SJCRH30 (cell line): Measurements from ENCODE around the gene NUCB2. TPM values are rescaled to one million over a fixed set of nuclear protein-coding genes. Genes with fewer than 3 reads are reported as not detected.

Experiments used
- DNase-seq, 2 experiments: peaks; one replicate each; pipeline ENCODE4 v3.0.0-alpha.2; 2015 to 2020
- H3K27ac ChIP-seq: fragments of 250-450 bp; sonication (Bioruptor Pico); 2 replicates; pipeline ENCODE4 v1.5.1; 2020; ENCODE audit warnings: mild to moderate bottlenecking, moderate library complexity
- H3K27me3 ChIP-seq: fragments of 250-450 bp; sonication (Bioruptor Pico); 2 replicates; pipeline ENCODE4 v1.5.1; 2020; ENCODE audit warnings: mild to moderate bottlenecking, moderate library complexity
- H3K36me3 ChIP-seq: fragments of 250-450 bp; sonication (Bioruptor Pico); 2 replicates; pipeline ENCODE4 v1.5.1; 2020; ENCODE audit warnings: mild to moderate bottlenecking, moderate library complexity
- H3K4me1 ChIP-seq: fragments of 250-450 bp; sonication (Bioruptor Pico); 2 replicates; pipeline ENCODE4 v1.5.1; 2020; ENCODE audit warnings: mild to moderate bottlenecking, moderate library complexity
- H3K4me3 ChIP-seq: fragments of 250-450 bp; sonication (Bioruptor Pico); 2 replicates; pipeline ENCODE4 v1.5.1; 2020; ENCODE audit warnings: mild to moderate bottlenecking, moderate library complexity
- H3K9me3 ChIP-seq: fragments of 250-450 bp; sonication (Bioruptor Pico); replicated peaks from 2 replicates; pipeline ENCODE4 v1.5.1; 2020; ENCODE audit warnings: mild to moderate bottlenecking, moderate library complexity
- total RNA-seq: library from RNA; depleted of rRNA; stranded (reverse); fragments of >200 nt; shearing (Covaris generic); gene quantifications from 2 replicates; pipeline ENCODE4 v1.2.3, GENCODE V29; 2014

NUCB2 gene
- total RNA-seq, 1 experiment from 2014 or later: 32.6 TPM

DNA sequence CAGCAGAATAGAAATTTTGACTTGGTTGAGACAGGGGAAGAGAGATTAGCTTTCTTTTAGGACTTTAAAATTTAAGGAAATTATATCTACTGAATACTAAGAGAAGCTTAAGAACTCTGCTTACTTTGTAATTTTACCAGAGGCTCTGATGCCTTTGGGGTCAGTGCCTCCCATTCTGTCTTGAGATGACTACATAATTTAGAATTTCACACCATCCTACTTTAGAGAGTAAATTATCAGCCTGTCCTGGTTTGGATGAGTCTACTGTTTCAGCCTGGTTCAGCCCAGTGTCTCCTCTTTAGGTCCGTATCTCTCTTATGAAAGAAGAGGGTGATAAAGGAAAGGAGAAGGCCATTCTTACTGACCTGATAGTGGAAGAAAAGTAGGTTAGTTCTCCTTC lies 9.8 kb downstream of the NUCB2 start:
- H3K27ac ChIP-seq: no peak overlapping the region
- H3K27me3 ChIP-seq: no peaks in the 10 kb centered on the region
- no peaks in the 10 kb centered on the region for H3K9me3 ChIP-seq
- H3K4me1 ChIP-seq: no peaks in the 10 kb centered on the region
- DNase-seq: no peak
- H3K4me3 ChIP-seq: no peak overlapping the region
- no peaks in the 10 kb centered on the region for H3K36me3 ChIP-seq

GRCh38 chr11:17287058-17287457 lies 10.5 kb downstream of the NUCB2 start:
- Histone ChIP-seq H3K9me3 (no peaks in the 10 kb centered on the region), H3K27ac (no peak overlapping the region), H3K27me3 (no peaks in the 10 kb centered on the region), H3K4me3 (no peak overlapping the region), H3K4me1 (no peaks in the 10 kb centered on the region), H3K36me3 (no peaks in the 10 kb centered on the region)
- no peak for DNase-seq

DNA sequence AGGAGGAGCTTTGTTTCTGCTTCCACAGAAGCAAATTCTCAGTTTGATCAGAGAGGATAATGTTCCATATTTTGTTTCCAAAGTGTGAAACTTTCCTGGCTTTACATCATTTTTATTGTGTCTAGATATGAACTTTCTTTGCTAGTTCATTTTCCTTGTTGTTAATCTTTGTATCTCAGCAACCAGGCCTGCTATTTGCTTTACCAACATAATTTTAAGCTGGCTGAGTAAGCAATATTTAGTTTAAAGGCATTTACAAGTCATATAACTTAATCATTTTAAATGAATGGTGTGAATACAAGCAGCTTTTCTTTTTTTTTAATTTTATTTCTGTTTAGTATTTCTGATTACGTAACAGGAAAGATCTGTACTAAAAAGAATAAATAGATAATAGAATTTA lies 15.2 kb downstream of the NUCB2 start:
- no peak overlapping the region for H3K27ac ChIP-seq
- H3K27me3 ChIP-seq: no peaks in the 10 kb centered on the region
- H3K9me3 ChIP-seq: no peaks in the 10 kb centered on the region
- no peak overlapping the region for H3K4me3 ChIP-seq
- no peaks in the 10 kb centered on the region for H3K4me1 ChIP-seq
- no peaks in the 10 kb centered on the region for H3K36me3 ChIP-seq
- DNase-seq: no peak

DNA sequence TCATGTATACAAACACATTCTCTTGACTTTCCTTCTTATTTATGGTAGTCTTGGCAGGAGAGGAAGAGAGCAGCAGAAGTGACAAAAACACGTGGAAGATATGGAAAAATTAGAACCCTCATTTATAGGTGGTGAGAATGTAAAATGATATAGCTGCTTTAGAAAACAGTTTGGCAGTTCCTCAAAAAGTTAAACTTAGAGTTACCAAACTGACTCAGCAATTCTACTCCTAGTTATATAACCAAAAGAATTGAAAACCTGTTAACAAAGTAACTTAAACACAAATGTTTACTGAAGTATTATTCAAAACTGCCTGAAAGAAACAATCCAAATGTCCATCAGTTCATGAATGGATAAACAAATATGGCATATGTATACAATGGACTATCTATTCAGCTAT lies 16.8 kb downstream of the NUCB2 start:
- Histone ChIP-seq H3K27ac (no peak overlapping the region), H3K9me3 (no peaks in the 10 kb centered on the region), H3K36me3 (0 out of 2 replicates have a peak, but pooled peaks cover 2% of the 10 kb centered on the region), H3K4me1 (no peaks in the 10 kb centered on the region), H3K27me3 (no peaks in the 10 kb centered on the region), H3K4me3 (no peak overlapping the region)
- DNase-seq: no peak

- Histone ChIP-seq H3K27ac (no peak overlapping the region), H3K36me3 (0 out of 2 replicates have a peak, but pooled peaks cover 2% of the 10 kb centered on the region), H3K4me1 (no peaks in the 10 kb centered on the region), H3K27me3 (no peaks in the 10 kb centered on the region), H3K4me3 (no peak overlapping the region), H3K9me3 (no peaks in the 10 kb centered on the region)
- no peak for DNase-seq
These were observed 17.5 kb downstream of the NUCB2 start for GRCh38 chr11:17294033-17294432.

DNA sequence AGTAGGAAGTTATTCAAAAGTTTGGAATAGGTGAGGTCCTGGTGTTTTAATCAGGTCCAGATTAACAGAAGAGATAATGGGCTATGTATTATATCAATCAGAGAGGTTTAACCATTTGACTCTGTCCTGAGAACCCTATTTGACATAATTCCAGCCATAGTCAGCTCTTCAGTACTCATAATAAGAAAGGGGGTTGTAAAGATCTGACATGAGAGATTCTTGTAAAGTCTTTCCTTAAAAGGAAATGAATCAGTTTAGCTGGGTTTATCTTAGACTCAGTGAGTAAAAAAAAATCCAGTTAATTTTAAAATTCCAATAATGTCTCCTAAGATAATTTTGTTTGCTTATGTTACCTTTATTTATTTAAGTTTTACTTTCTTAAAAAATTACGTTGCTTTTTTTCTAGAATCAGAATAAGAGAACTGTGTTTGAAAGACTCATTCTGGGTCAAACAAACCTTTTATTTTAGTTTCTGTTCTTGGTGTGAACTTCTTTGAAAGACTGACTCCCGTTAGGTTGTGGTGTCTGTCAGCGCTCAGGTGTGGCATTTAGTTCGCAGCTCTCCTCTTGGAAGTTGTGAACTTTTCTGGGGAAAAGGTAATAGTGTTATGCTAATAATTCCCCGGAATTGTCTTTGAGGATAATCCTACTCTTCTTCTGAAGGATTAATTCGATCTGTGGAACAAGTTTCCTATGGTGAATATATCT lies 20.5 kb downstream of the NUCB2 start:
- no peak overlapping the region for H3K4me3 ChIP-seq
- no peak overlapping the region for H3K27ac ChIP-seq
- H3K27me3 ChIP-seq: no peaks in the 10 kb centered on the region
- no peak for DNase-seq
- 0 out of 2 replicates have a peak, but pooled peaks cover 2% of the 10 kb centered on the region for H3K36me3 ChIP-seq
- no peaks in the 10 kb centered on the region for H3K9me3 ChIP-seq
- H3K4me1 ChIP-seq: no peaks in the 10 kb centered on the region

DNA sequence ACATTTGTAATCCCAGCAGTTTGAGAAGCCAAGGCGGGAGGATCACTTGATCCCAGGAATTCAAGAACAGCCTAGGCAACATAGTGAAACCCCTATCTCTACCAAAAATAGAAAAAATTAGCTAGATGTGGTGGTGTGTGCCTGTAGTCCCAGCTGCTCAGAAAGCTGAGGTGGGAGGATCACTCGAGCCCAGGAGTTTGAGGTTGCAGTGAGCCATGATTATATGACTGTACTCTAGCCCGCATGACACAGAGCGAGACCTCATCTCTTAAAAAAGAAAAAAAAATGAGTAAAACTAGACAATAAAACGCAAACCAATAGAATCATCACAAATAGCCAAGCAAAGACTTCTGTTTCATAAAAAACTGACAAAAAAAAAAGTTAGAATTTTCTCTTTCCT lies 21.8 kb downstream of the NUCB2 start:
- H3K27ac ChIP-seq: no peak overlapping the region
- peaks cover 2% of the 10 kb centered on the region; the same call in 1 of the 2 replicates for H3K36me3 ChIP-seq
- DNase-seq: no peak
- H3K27me3 ChIP-seq: no peaks in the 10 kb centered on the region
- no peaks in the 10 kb centered on the region for H3K4me1 ChIP-seq
- no peak overlapping the region for H3K4me3 ChIP-seq
- H3K9me3 ChIP-seq: no peaks in the 10 kb centered on the region

DNA sequence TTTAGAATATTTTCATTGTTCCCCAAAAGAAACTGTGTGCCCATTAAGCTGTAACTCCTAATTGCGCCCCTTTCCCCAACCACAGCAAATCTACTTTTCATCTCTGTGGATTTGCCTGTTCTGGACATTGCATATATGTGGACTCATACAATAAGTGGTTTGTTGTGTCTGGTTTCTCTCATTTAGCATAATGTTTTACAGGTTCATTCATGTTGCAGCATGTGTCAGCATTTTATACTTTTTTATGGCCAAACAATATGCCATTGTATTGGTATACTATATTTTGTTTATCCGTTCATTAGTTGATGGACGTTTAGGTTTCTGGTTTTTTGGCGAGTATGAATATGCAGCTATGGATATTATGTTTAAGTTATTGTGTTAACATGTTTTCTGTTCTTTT lies 23.8 kb downstream of the NUCB2 start:
- Histone ChIP-seq H3K27me3 (no peaks in the 10 kb centered on the region), H3K36me3 (peaks cover 2% of the 10 kb centered on the region; the same call in 1 of the 2 replicates)
- DNase-seq: no peak

DNA sequence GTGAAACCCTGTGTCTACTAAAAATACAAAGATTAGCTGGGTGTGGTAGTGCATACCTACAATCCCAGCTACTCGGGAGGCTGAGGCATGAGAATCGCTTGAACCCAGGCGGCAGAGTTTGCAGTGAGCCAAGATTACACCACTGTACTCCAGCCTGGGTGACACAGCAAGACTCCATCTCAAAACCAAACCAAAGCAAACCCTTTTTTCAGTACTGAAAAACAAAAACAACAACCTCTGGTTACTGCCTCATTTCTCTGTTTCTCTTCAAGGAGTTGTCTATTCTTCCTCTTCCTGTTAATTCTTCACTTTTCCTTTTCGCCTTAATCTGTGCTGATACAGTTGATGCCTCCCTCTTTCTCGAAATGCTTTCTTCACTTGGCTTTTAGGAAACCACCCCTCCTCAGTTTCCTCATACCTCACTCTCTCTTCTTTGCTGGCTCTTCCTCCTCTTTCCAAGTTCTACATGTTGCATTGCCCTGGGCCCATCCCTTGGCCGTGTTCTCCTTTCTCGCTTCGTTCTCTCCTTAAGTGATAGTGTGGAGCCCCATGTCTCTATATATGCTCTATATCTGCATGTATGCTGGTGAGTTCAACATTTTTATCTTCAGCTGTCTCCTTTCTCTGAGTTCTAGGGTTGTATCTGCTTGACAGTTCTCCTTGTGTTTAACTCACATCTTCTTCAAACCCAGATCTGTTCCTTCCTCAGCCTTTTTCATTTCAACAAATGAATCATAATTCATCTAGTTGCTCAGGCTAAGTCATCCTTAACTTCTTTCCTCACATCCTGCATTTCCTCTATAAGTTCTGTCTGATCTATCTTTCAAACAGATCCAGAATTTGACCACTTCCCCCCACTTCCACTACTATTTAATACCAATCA lies 37.1 kb downstream of the NUCB2 start:
- Histone ChIP-seq H3K4me3 (no peak overlapping the region), H3K27me3 (no peaks in the 10 kb centered on the region), H3K4me1 (peaks cover 7% of the 10 kb centered on the region), H3K9me3 (no peaks in the 10 kb centered on the region), H3K27ac (no peak overlapping the region), H3K36me3 (no peaks in the 10 kb centered on the region)
- DNase-seq: no peak

More for the DNA sequence above, 23.8 kb downstream of the NUCB2 start:
- Histone ChIP-seq H3K27ac (no peak overlapping the region), H3K9me3 (no peaks in the 10 kb centered on the region), H3K4me1 (no peaks in the 10 kb centered on the region), H3K4me3 (no peak overlapping the region)

DNA sequence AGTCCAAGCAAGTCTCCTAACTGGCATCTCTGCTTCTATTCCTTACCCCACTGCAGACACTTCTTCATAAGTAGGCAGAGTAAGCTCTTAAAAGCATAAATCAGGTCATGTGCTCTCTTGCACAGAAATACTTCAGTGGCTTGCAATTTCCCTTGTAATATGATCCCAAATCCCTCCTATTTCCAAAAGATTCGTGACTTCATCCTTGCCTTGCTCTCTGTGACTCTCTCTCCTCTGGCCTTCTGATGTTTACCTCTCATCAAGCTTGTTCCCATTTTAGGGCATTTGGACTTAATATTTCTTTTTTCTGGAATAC lies 37.7 kb downstream of the NUCB2 start:
- Histone ChIP-seq H3K27me3 (no peaks in the 10 kb centered on the region), H3K9me3 (no peaks in the 10 kb centered on the region), H3K27ac (no peak overlapping the region), H3K4me1 (peaks cover 7% of the 10 kb centered on the region), H3K36me3 (no peaks in the 10 kb centered on the region), H3K4me3 (no peak overlapping the region)
- DNase-seq: peak in 1 of 2 experiments; percentile 37

GRCh38 chr11:17314904-17315426 lies 38.4 kb downstream of the NUCB2 start:
- no peak overlapping the region for H3K4me3 ChIP-seq
- no peak overlapping the region for H3K27ac ChIP-seq
- no peak for DNase-seq
- H3K36me3 ChIP-seq: no peaks in the 10 kb centered on the region
- no peaks in the 10 kb centered on the region for H3K9me3 ChIP-seq
- H3K27me3 ChIP-seq: no peaks in the 10 kb centered on the region
- H3K4me1 ChIP-seq: peaks cover 7% of the 10 kb centered on the region

- Histone ChIP-seq H3K9me3 (no peaks in the 10 kb centered on the region), H3K4me1 (no peaks in the 10 kb centered on the region), H3K27me3 (no peaks in the 10 kb centered on the region), H3K4me3 (no peak overlapping the region), H3K36me3 (no peaks in the 10 kb centered on the region), H3K27ac (no peak overlapping the region)
- DNase-seq: no peak
These were observed 52.4 kb downstream of the NUCB2 start for GRCh38 chr11:17328871-17329494.

- H3K4me3 ChIP-seq: no peak overlapping the region
- H3K9me3 ChIP-seq: no peaks in the 10 kb centered on the region
- DNase-seq: no peak
- no peaks in the 10 kb centered on the region for H3K4me1 ChIP-seq
- no peaks in the 10 kb centered on the region for H3K27me3 ChIP-seq
- H3K36me3 ChIP-seq: no peaks in the 10 kb centered on the region
- H3K27ac ChIP-seq: no peak overlapping the region
These were observed 55.1 kb downstream of the NUCB2 start for GRCh38 chr11:17331669-17332068.

GRCh38 chr11:17333799-17334586 lies 57.5 kb downstream of the NUCB2 start:
- Histone ChIP-seq H3K4me1 (no peaks in the 10 kb centered on the region), H3K27me3 (no peaks in the 10 kb centered on the region), H3K9me3 (peaks cover 4% of the 10 kb centered on the region), H3K36me3 (no peaks in the 10 kb centered on the region), H3K4me3 (no peak overlapping the region), H3K27ac (no peak overlapping the region)
- DNase-seq: no peak
